Stimulated activated CD8-positive, alpha-beta memory T cell treated with anti-CD3 and anti-CD28 coated beads, Interleukin-4, amount 100 ng/mL, for 4 hours (primary cell): Measurements from ENCODE around the gene ATXN10.
A peak's percentile ranks its signal among the peaks of the same experiment; 100 is the strongest.
"Not testable (repeated sequence)": the region's sequence is repeated elsewhere in the genome, so short reads cannot be mapped to it uniquely, and the experiment has no call there.

Experiments
- DNase-seq, 2 donors: peaks; one replicate each; pipeline ENCODE4 v3.0.0-alpha.2; 2020; ENCODE audit warnings: low read depth in 2 of 2, low spot score in 1 of 2

Gene ATXN10

GRCh38 chr22:45642986-45643385 lies 28.6 kb upstream of the ATXN10 start:
- DNase-seq = no peak

GRCh38 chr22:45644714-45645113 lies 26.9 kb upstream of the ATXN10 start:
- DNase-seq = no peak

GRCh38 chr22:45645150-45645525 lies 26.5 kb upstream of the ATXN10 start:
- no peak for DNase-seq

DNA sequence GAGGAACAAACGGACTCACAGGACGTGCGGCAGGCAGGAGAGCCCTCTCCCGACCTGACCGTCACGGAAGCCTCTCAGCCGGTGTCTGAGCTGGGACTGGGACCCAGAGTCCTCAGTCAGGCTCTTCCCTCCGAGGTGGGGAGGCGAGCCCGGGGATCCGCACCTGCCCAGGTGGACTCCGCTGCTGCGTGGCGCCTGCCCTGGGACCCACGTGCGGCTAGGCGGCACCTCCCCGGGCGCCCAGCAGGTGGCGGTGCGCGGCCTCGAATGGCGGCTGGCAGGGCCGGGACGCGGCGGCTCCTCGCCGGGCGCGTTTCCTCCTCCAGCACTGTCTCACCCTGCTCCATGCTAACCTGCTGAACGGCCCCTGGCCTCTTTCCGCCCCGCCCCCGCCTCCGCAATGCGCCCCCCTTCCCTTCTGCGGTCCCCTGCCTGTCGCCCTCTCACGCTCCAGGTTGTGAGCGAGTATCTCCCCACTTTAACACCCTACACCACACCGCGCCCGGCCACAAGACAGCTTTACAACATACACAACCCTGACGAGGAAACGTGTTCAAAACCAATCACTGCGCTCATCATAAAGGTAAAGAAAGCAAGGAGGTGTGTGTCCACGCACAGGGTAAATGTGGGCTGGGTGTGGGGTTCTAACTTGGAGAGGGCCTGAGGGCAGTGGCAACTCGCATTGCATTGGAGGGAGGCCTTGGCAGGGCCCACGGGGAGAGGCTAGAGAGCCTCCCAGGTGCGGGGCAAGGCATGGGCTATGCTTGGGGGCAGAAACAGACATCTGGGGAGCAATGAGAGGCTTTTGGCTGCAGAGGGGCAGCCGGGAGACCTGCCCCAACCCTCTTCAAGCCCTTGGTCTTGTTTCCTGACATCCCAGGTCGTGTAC lies 25.9 kb upstream of the ATXN10 start:
- peak; percentile 53 for DNase-seq

DNA sequence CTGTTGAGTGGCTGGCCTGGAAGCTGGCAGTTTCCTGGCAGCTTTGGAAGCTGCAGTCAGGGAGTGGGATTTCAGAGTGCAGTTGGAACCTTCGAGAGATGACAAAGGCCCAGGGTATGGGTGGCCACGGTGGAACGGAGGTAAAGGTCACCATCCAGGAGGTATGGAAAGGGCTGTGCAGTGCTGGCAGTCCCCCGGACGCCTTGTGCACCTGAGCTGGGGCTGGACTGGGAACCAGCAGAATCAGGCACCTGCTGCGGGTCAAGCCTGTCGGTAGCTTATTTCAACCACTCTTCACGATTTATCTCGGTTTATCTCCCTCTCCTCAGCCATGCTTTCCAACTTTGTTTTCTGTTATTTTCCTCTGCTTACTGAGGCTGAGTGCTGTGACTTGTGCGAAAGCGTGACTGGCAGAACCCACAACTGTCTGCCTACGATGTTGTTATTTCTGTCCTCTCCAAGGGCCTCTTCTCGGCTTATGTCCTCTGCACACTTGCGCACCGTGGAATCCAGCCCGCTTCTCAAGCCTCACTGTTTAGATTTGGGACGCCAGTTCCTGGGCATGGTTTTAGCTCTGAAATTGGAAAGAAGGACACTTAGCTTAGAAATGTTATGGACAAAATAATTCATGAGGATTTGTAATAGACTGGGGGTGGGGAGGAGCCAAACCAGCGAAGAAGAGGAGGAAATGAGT lies 24.0 kb upstream of the ATXN10 start:
- DNase-seq = no peak

DNA sequence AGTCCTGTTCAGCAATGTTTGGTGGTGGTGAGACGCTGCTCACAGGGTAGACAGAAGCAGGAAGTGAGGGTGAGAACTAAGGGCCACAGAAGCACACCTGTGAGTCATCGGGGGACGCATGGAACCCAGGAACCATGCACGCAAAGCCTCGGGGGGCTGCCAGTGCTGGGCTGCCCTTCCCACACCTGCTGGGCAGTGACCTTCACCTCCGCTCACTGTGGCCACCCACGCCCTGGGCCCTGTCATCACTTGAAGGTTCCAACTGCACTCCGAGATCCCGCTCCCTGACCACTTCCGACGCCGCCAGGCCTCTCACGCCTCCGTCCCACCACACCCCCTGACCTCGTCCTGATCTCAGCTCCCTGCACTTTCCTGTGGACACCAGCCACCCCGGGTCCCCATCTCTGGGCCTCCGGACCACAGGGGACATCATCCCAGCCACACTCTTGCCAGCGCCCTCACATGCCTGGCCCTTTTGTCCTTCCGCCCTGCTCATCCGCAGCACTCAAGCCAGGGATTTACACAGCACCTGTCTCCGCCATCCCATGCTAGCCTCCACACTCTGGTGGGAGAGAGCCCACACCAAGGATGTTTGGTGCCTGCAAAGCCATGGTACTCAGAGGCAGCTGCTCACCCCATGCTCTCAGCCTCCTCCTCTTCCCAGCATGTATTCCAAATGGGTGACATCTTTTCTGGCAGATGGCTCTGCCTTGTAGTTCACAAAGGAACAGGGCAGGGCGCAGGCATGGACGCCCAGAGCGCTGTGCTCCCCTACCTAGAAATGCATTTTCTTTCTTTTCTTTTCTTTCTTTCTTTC lies 23.1 kb upstream of the ATXN10 start:
- no peak for DNase-seq

GRCh38 chr22:45649809-45650208 lies 21.8 kb upstream of the ATXN10 start:
- DNase-seq = no peak

GRCh38 chr22:45650721-45651120 lies 20.9 kb upstream of the ATXN10 start:
- DNase-seq = no peak

- DNase-seq = no peak
Observed at GRCh38 chr22:45651931-45652528, 19.6 kb upstream of the ATXN10 start.

GRCh38 chr22:45656577-45656976 lies 15.1 kb upstream of the ATXN10 start:
- DNase-seq = no peak

GRCh38 chr22:45657701-45658100 lies 13.9 kb upstream of the ATXN10 start:
- DNase-seq = no peak

GRCh38 chr22:45664136-45664646 lies 7.4 kb upstream of the ATXN10 start:
- DNase-seq = no peak

DNA sequence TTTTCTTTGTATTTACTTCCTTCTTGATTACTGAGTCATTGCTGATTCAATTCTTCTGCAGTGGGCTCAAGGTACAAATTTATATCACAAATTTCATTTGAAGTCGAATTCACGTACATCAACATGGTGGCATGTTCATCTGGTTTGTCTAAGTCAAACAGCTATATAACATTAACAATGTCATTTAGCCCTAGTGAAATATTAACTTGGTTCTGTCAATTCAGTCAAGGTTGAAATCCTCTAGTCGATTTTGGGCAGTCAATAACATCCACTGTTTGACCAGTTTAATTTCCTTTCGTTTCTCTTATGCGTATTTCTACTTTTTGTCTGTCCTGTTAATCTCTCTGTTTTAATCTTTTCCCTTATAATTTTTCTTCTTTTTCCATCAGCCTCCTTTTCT lies 4.1 kb upstream of the ATXN10 start:
- no peak for DNase-seq

DNA sequence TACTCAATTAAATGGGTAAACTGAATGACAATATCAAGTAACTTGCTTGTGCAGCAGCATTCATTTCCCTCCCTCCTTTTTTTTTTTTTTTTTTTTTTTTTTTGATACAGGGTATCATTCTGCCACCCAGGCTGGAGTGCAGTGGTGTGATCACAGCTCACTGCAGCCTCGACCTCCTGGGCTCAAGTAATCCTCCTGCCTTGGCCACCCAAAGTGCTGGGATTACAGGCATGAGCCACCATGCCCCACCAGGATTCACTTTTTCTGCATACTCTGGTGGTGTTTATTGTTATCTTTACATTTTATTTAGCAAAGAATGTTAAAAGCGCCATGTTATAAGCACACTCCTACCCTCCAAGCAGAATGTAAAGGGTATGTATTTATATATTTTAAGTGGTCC lies 1.3 kb upstream of the ATXN10 start:
- DNase-seq = not testable (repeated sequence)

- no peak for DNase-seq
Observed at GRCh38 chr22:45670981-45671782, 452 bp upstream of the ATXN10 start.

GRCh38 chr22:45672564-45673481 lies 1.2 kb downstream of the ATXN10 start:
- DNase-seq = no peak

GRCh38 chr22:45673482-45674175 lies 2.0 kb downstream of the ATXN10 start:
- DNase-seq = no peak

- no peak for DNase-seq
Observed at GRCh38 chr22:45676024-45676423, 4.4 kb downstream of the ATXN10 start.

GRCh38 chr22:45677063-45677462 lies 5.4 kb downstream of the ATXN10 start:
- DNase-seq = no peak
